Effector memory CD8-positive, alpha-beta T cell (primary cell): ENCODE data around the gene CTSS.
"Not testable (repeated sequence)": the region's sequence is repeated elsewhere in the genome, so short reads cannot be mapped to it uniquely, and the experiment has no call there.

Source experiments
- ATAC-seq: fragments of 150-1000 bp; cut with Tn5 transposase; replicated peaks from 2 replicates; pipeline ENCODE4 v1.10.0; 2021; ENCODE audit warnings: mild to moderate bottlenecking, moderate library complexity
- DNase-seq, 3 experiments: peaks; one replicate each; pipeline ENCODE4 v3.0.0; 2021
- H3K27ac Mint-ChIP-seq, 2 donors: one replicate each; pipeline ENCODE4 v1.8.0; 2022; ENCODE audit warnings: mild to moderate bottlenecking in 2 of 2, mixed read lengths in 2 of 2, moderate library complexity in 2 of 2
- H3K27me3 Mint-ChIP-seq, 2 donors: one replicate each; pipeline ENCODE4 v1.8.0; 2022; ENCODE audit warnings: mixed read lengths in 2 of 2
- H3K36me3 Mint-ChIP-seq: one replicate; pipeline ENCODE4 v1.8.0; 2022; ENCODE audit warnings: mild to moderate bottlenecking, moderate library complexity, mixed read lengths; ENCODE audit not compliant: insufficient read depth
- H3K4me1 Mint-ChIP-seq, 2 donors: one replicate each; pipeline ENCODE4 v1.8.0; 2022; ENCODE audit warnings: low read depth in 2 of 2, mixed read lengths in 2 of 2
- H3K4me3 Mint-ChIP-seq, 2 donors: one replicate each; pipeline ENCODE4 v1.8.0; 2022; ENCODE audit warnings: mild to moderate bottlenecking in 2 of 2, mixed read lengths in 2 of 2, moderate library complexity in 2 of 2
- H3K9me3 Mint-ChIP-seq, 2 donors: one replicate each; pipeline ENCODE4 v1.8.0; 2022; ENCODE audit warnings: mixed read lengths in 2 of 2

Gene CTSS

GRCh38 chr1:150709031-150709430 lies 56.5 kb downstream of the CTSS start:
- not testable (repeated sequence) for H3K36me3 Mint-ChIP-seq, ATAC-seq, H3K27ac Mint-ChIP-seq, H3K9me3 Mint-ChIP-seq, DNase-seq, H3K4me3 Mint-ChIP-seq, H3K27me3 Mint-ChIP-seq, H3K4me1 Mint-ChIP-seq

GRCh38 chr1:150708595-150708994 lies 57.0 kb downstream of the CTSS start:
- H3K27ac Mint-ChIP-seq: no peak overlapping the region
- H3K4me1 Mint-ChIP-seq: no peaks in the 10 kb centered on the region
- H3K36me3 Mint-ChIP-seq: peaks cover 4% of the 10 kb centered on the region
- no peak overlapping the region for H3K4me3 Mint-ChIP-seq
- ATAC-seq (no peak), DNase-seq (no peak)
- H3K27me3 Mint-ChIP-seq: no peaks in the 10 kb centered on the region
- H3K9me3 Mint-ChIP-seq: no peaks in the 10 kb centered on the region

- Mint-ChIP-seq H3K27ac (no peak overlapping the region), H3K4me3 (no peak overlapping the region), H3K36me3 (peaks cover 4% of the 10 kb centered on the region), H3K9me3 (no peaks in the 10 kb centered on the region), H3K27me3 (no peaks in the 10 kb centered on the region), H3K4me1 (no peaks in the 10 kb centered on the region)
- no peak for ATAC-seq
- no peak for DNase-seq
Measured at GRCh38 chr1:150706091-150706490, 59.5 kb downstream of the CTSS start.

GRCh38 chr1:150703427-150703826 lies 62.2 kb downstream of the CTSS start:
- DNase-seq: no peak
- peaks cover 0 to 5% of the 10 kb centered on the region in 2 donors for H3K27me3 Mint-ChIP-seq
- H3K9me3 Mint-ChIP-seq: no peaks in the 10 kb centered on the region
- ATAC-seq: no peak
- H3K36me3 Mint-ChIP-seq: no peaks in the 10 kb centered on the region
- H3K4me3 Mint-ChIP-seq: no peak overlapping the region
- H3K4me1 Mint-ChIP-seq: no peaks in the 10 kb centered on the region
- H3K27ac Mint-ChIP-seq: no peak overlapping the region

GRCh38 chr1:150696995-150697927 lies 68.3 kb downstream of the CTSS start, which contains the start of gene GOLPH3L:
GOLPH3L (minus strand) TSS chr1:150697154; CDS start chr1:150694838, 2,316 bp downstream.
- peak; percentile 98 for ATAC-seq

GRCh38 chr1:150696590-150696989 lies 69.0 kb downstream of the CTSS start:
- Mint-ChIP-seq H3K4me1 (peaks cover 8 to 19% of the 10 kb centered on the region in 2 donors), H3K27ac (peak overlapping the region; percentile 93 to 94), H3K36me3 (peaks cover 29% of the 10 kb centered on the region), H3K27me3 (peaks cover 0 to 5% of the 10 kb centered on the region in 2 donors), H3K9me3 (no peaks in the 10 kb centered on the region), H3K4me3 (peak overlapping the region; percentile 92 to 95)
- DNase-seq (no peak), ATAC-seq (no peak)

More at GRCh38 chr1:150696995-150697927, 68.3 kb downstream of the CTSS start, which contains the start of gene GOLPH3L:
- Mint-ChIP-seq H3K9me3 (no peaks in the 10 kb centered on the region), H3K27me3 (peaks cover 0 to 5% of the 10 kb centered on the region in 2 donors), H3K36me3 (peaks cover 26% of the 10 kb centered on the region), H3K4me3 (peak within 1 kb of the TSS; percentile 92 to 95), H3K4me1 (peaks cover 8 to 19% of the 10 kb centered on the region in 2 donors), H3K27ac (peak within 1 kb of the TSS; percentile 93 to 94)
- DNase-seq: peak; percentile 79 to 83 (median 82)

GRCh38 chr1:150696162-150696561 lies 69.4 kb downstream of the CTSS start:
- peaks cover 8 to 19% of the 10 kb centered on the region in 2 donors for H3K4me1 Mint-ChIP-seq
- DNase-seq (no peak), ATAC-seq (no peak)
- H3K4me3 Mint-ChIP-seq: peak overlapping the region; percentile 92 to 95
- peak overlapping the region; percentile 93 to 94 for H3K27ac Mint-ChIP-seq
- H3K36me3 Mint-ChIP-seq: peaks cover 29% of the 10 kb centered on the region
- H3K9me3 Mint-ChIP-seq: no peaks in the 10 kb centered on the region
- H3K27me3 Mint-ChIP-seq: peaks cover 0 to 5% of the 10 kb centered on the region in 2 donors

- Mint-ChIP-seq H3K36me3 (peaks cover 29% of the 10 kb centered on the region), H3K27ac (no peak overlapping the region), H3K4me3 (peak overlapping the region in 1 of 2 donors; percentile 26), H3K4me1 (peaks cover 8 to 19% of the 10 kb centered on the region in 2 donors), H3K27me3 (peaks cover 0 to 2% of the 10 kb centered on the region in 2 donors), H3K9me3 (no peaks in the 10 kb centered on the region)
- DNase-seq (no peak), ATAC-seq (no peak)
Measured at GRCh38 chr1:150695561-150695960, 70.0 kb downstream of the CTSS start.

- no peak overlapping the region for H3K4me3 Mint-ChIP-seq
- H3K4me1 Mint-ChIP-seq: peaks cover 8 to 23% of the 10 kb centered on the region in 2 donors
- ATAC-seq: no peak
- no peak for DNase-seq
- H3K36me3 Mint-ChIP-seq: peaks cover 39% of the 10 kb centered on the region
- H3K27me3 Mint-ChIP-seq: no peaks in the 10 kb centered on the region
- no peaks in the 10 kb centered on the region for H3K9me3 Mint-ChIP-seq
- no peak overlapping the region for H3K27ac Mint-ChIP-seq
Measured at GRCh38 chr1:150692720-150693119, 72.9 kb downstream of the CTSS start.

- H3K27ac Mint-ChIP-seq: peak overlapping the region; percentile 25 to 63
- H3K4me3 Mint-ChIP-seq: no peak overlapping the region
- peaks cover 30% of the 10 kb centered on the region for H3K36me3 Mint-ChIP-seq
- peaks cover 3 to 14% of the 10 kb centered on the region in 2 donors for H3K4me1 Mint-ChIP-seq
- H3K27me3 Mint-ChIP-seq: no peaks in the 10 kb centered on the region
- H3K9me3 Mint-ChIP-seq: no peaks in the 10 kb centered on the region
- ATAC-seq: no peak
- no peak for DNase-seq
Measured at GRCh38 chr1:150688763-150689162, 76.8 kb downstream of the CTSS start.

GRCh38 chr1:150686275-150686674 lies 79.3 kb downstream of the CTSS start:
- Mint-ChIP-seq H3K4me3 (no peak overlapping the region), H3K4me1 (peaks cover 6 to 15% of the 10 kb centered on the region in 2 donors), H3K27me3 (no peaks in the 10 kb centered on the region), H3K36me3 (peaks cover 20% of the 10 kb centered on the region), H3K27ac (no peak overlapping the region), H3K9me3 (no peaks in the 10 kb centered on the region)
- DNase-seq (no peak), ATAC-seq (no peak)

- no peaks in the 10 kb centered on the region for H3K27me3 Mint-ChIP-seq
- H3K4me1 Mint-ChIP-seq: peaks cover 6 to 18% of the 10 kb centered on the region in 2 donors
- H3K27ac Mint-ChIP-seq: peak overlapping the region; percentile 61 to 71
- DNase-seq: no peak
- ATAC-seq: peak; percentile 88
- peaks cover 20% of the 10 kb centered on the region for H3K36me3 Mint-ChIP-seq
- no peaks in the 10 kb centered on the region for H3K9me3 Mint-ChIP-seq
- no peak overlapping the region for H3K4me3 Mint-ChIP-seq
Measured at GRCh38 chr1:150683914-150684313, 81.7 kb downstream of the CTSS start.
